ENCODE results near the gene TLE2.

The TLE2 gene

GRCh38 chr19:3029065-3029923, at the start of gene TLE2:
Gene TLE2 (minus strand): TSS chr19:3029280. CDS start chr19:3028904, 376 bp downstream.
- no peak for DNase-seq (ENCODE audit: extremely low read depth in 1 of 2, low read depth in 1 of 2)

- DNase-seq (ENCODE audit: extremely low read depth in 1 of 2, low read depth in 1 of 2), result peak in 1 of 2 donors; percentile 67
Observed at GRCh38 chr19:3075605-3076431, 46.7 kb upstream of the TLE2 start.

GRCh38 chr19:3073931-3074595, 45.0 kb upstream of the TLE2 start:
- no peak for DNase-seq (ENCODE audit: extremely low read depth in 1 of 2, low read depth in 1 of 2)

GRCh38 chr19:3073159-3073563, 44.1 kb upstream of the TLE2 start:
- DNase-seq (ENCODE audit: extremely low read depth in 1 of 2, low read depth in 1 of 2), result no peak

- no peak for DNase-seq (ENCODE audit: extremely low read depth in 1 of 2, low read depth in 1 of 2)
Observed at GRCh38 chr19:3071768-3072167, 42.7 kb upstream of the TLE2 start.

GRCh38 chr19:3068071-3068470, 39.0 kb upstream of the TLE2 start:
- DNase-seq (ENCODE audit: extremely low read depth in 1 of 2, low read depth in 1 of 2), result no peak

- DNase-seq (ENCODE audit: extremely low read depth in 1 of 2, low read depth in 1 of 2), result no peak
Observed at GRCh38 chr19:3067563-3067962, 38.5 kb upstream of the TLE2 start.

GRCh38 chr19:3066482-3067049, 37.5 kb upstream of the TLE2 start:
- no peak for DNase-seq (ENCODE audit: extremely low read depth in 1 of 2, low read depth in 1 of 2)

- no peak for DNase-seq (ENCODE audit: extremely low read depth in 1 of 2, low read depth in 1 of 2)
Observed at GRCh38 chr19:3065675-3066357, 36.7 kb upstream of the TLE2 start.

GRCh38 chr19:3064011-3064330, 34.9 kb upstream of the TLE2 start:
- no peak for DNase-seq (ENCODE audit: extremely low read depth in 1 of 2, low read depth in 1 of 2)

GRCh38 chr19:3062165-3063105, 33.4 kb upstream of the TLE2 start, which contains the start of gene TLE5:
Gene TLE5 (minus strand): TSS chr19:3062495. CDS start chr19:3062200, 295 bp downstream.
- peak; percentile 37 to 65 for DNase-seq (ENCODE audit: extremely low read depth in 1 of 2, low read depth in 1 of 2)

GRCh38 chr19:3061182-3062161, 32.4 kb upstream of the TLE2 start:
- DNase-seq (ENCODE audit: extremely low read depth in 1 of 2, low read depth in 1 of 2), result peak; percentile 40 to 68

- DNase-seq (ENCODE audit: extremely low read depth in 1 of 2, low read depth in 1 of 2), result no peak
Observed at GRCh38 chr19:3060857-3061181, 31.7 kb upstream of the TLE2 start.

GRCh38 chr19:3059653-3060052, 30.6 kb upstream of the TLE2 start:
- DNase-seq (ENCODE audit: extremely low read depth in 1 of 2, low read depth in 1 of 2), result no peak

- no peak for DNase-seq (ENCODE audit: extremely low read depth in 1 of 2, low read depth in 1 of 2)
Observed at GRCh38 chr19:3058821-3059314, 29.8 kb upstream of the TLE2 start.

- DNase-seq (ENCODE audit: extremely low read depth in 1 of 2, low read depth in 1 of 2), result no peak
Observed at GRCh38 chr19:3058009-3058820, 29.1 kb upstream of the TLE2 start.

- DNase-seq (ENCODE audit: extremely low read depth in 1 of 2, low read depth in 1 of 2), result no peak
Observed at GRCh38 chr19:3057275-3057714, 28.2 kb upstream of the TLE2 start.

All from activated CD8-positive, alpha-beta memory T cell treated with anti-CD3 and anti-CD28 coated beads for 1 hour (primary cell).